Measurements from ENCODE around the gene PAX8. TPM values are rescaled to one million over a fixed set of nuclear protein-coding genes. Genes with fewer than 3 reads are reported as not detected.

Gene PAX8
- polyA plus RNA-seq, 1 experiment, result 1.6 TPM

- H3K27me3 ChIP-seq (ENCODE audit: control insufficient read depth, insufficient read depth, low read length), result no peaks in the 10 kb centered on the region
- ChIA-PET POLR2A (no interaction called here), CTCF (no interaction called here)
- H3K36me3 ChIP-seq (ENCODE audit: control insufficient read depth, insufficient read depth, low read length), result no peaks in the 10 kb centered on the region
- TF ChIP-seq CTCF (IDR thresholded peaks at IDR 0.05; ENCODE audit: insufficient read depth, low read depth, low read length), result no peak
- no peak for DNase-seq (ENCODE audit: low read depth)
- H3K4me3 ChIP-seq (ENCODE audit: low read depth, low read length), result no peak overlapping the region
Observed at GRCh38 chr2:113169586-113169985, 109.1 kb downstream of the PAX8 start.

- POLR2A ChIA-PET, result no interaction called here
- Histone ChIP-seq H3K36me3 (ENCODE audit: control insufficient read depth, insufficient read depth, low read length) (no peaks in the 10 kb centered on the region), H3K4me3 (ENCODE audit: low read depth, low read length) (no peak overlapping the region), H3K27me3 (ENCODE audit: control insufficient read depth, insufficient read depth, low read length) (no peaks in the 10 kb centered on the region)
- no peak for DNase-seq (ENCODE audit: low read depth)
- no peak for TF ChIP-seq CTCF (IDR thresholded peaks at IDR 0.05; ENCODE audit: insufficient read depth, low read depth, low read length)
- CTCF ChIA-PET, result no interaction called here
Observed at GRCh38 chr2:113169002-113169530, 109.7 kb downstream of the PAX8 start.

GRCh38 chr2:113167962-113168340 is 110.8 kb downstream of the PAX8 start:
- CTCF ChIA-PET, result interaction anchor here (0.8 to 1.4 kb wide), 3 partner anchors 12 to 31 kb away, joined by 3 to 4 read pairs (median 3); no protein-coding TSS in a partner anchor
- no peak for DNase-seq (ENCODE audit: low read depth)
- POLR2A ChIA-PET, result no interaction called here
- Histone ChIP-seq H3K4me3 (ENCODE audit: low read depth, low read length) (no peak overlapping the region), H3K27me3 (ENCODE audit: control insufficient read depth, insufficient read depth, low read length) (no peaks in the 10 kb centered on the region), H3K36me3 (ENCODE audit: control insufficient read depth, insufficient read depth, low read length) (no peaks in the 10 kb centered on the region)
- no peak for TF ChIP-seq CTCF (IDR thresholded peaks at IDR 0.05; ENCODE audit: insufficient read depth, low read depth, low read length)

GRCh38 chr2:113167115-113167932 is 111.4 kb downstream of the PAX8 start:
- no peak for TF ChIP-seq CTCF (IDR thresholded peaks at IDR 0.05; ENCODE audit: insufficient read depth, low read depth, low read length)
- CTCF ChIA-PET, result interaction anchor here (0.8 to 1.4 kb wide), 4 partner anchors 13 to 32 kb away, joined by 3 to 4 read pairs (median 3); no protein-coding TSS in a partner anchor
- no peak for DNase-seq (ENCODE audit: low read depth)
- Histone ChIP-seq H3K4me3 (ENCODE audit: low read depth, low read length) (no peak overlapping the region), H3K36me3 (ENCODE audit: control insufficient read depth, insufficient read depth, low read length) (no peaks in the 10 kb centered on the region), H3K27me3 (ENCODE audit: control insufficient read depth, insufficient read depth, low read length) (no peaks in the 10 kb centered on the region)
- POLR2A ChIA-PET, result no interaction called here

GRCh38 chr2:113166187-113166645 is 112.5 kb downstream of the PAX8 start:
- Histone ChIP-seq H3K27me3 (ENCODE audit: control insufficient read depth, insufficient read depth, low read length) (no peaks in the 10 kb centered on the region), H3K4me3 (ENCODE audit: low read depth, low read length) (no peak overlapping the region), H3K36me3 (ENCODE audit: control insufficient read depth, insufficient read depth, low read length) (no peaks in the 10 kb centered on the region)
- TF ChIP-seq CTCF (IDR thresholded peaks at IDR 0.05; ENCODE audit: insufficient read depth, low read depth, low read length), result no peak
- ChIA-PET POLR2A (no interaction called here), CTCF (interaction anchor here (1.1 to 1.4 kb wide), 2 partner anchors 27 to 30 kb away, joined by 3 to 5 read pairs; no protein-coding TSS in a partner anchor)
- DNase-seq (ENCODE audit: low read depth), result no peak
